K562 (cell line): Measurements from ENCODE around the gene PIGT. TPM values are rescaled to one million over a fixed set of nuclear protein-coding genes. Genes with fewer than 3 reads are reported as not detected.

Source experiments
- BMI1 ChIP-seq: fragments of 150-350 bp; IDR thresholded peaks from 2 replicates; pipeline ENCODE4 v1.6.1; 2014; ENCODE audit warnings: low read length
- CBX5 ChIP-seq: IDR thresholded peaks from 2 replicates; pipeline ENCODE4 v1.6.1; 2014; ENCODE audit warnings: low read depth, borderline replicate concordance
- CC2D1A ChIP-seq: fragments of 450-650 bp; IDR thresholded peaks from 2 replicates; pipeline ENCODE4 v1.6.1; 2017; ENCODE audit warnings: mild to moderate bottlenecking
- DNMT1 ChIP-seq: fragments of 450-650 bp; IDR thresholded peaks from 2 replicates; pipeline ENCODE4 v1.6.1; 2016; ENCODE audit warnings: antibody characterized with exemption, mild to moderate bottlenecking
- GABPA ChIP-seq: fragments of 200-800 bp; sonication (Bioruptor generic); conservative IDR thresholded peaks from 2 replicates; pipeline ENCODE4 v1.6.1; 2016; ENCODE audit warnings: low read depth, missing genetic modification characterization, missing compliant biosample characterization
- HNRNPUL1 ChIP-seq: fragments of 200-400 bp; formaldehyde crosslinking; IDR thresholded peaks from 2 replicates; pipeline ENCODE4 v1.6.1; 2017; ENCODE audit warnings: low read length
- KAT7 ChIP-seq: sonication (generic); formaldehyde crosslinking; IDR thresholded peaks from 2 replicates; pipeline ENCODE4 v1.8.0; 2022; ENCODE audit warnings: missing genetic modification reagents, mild to moderate bottlenecking, borderline replicate concordance
- KAT8 ChIP-seq: fragments of 450-650 bp; IDR thresholded peaks from 2 replicates; pipeline ENCODE4 v1.6.1; 2016; ENCODE audit warnings: low read depth, mild to moderate bottlenecking
- PRMT5 ChIP-seq: sonication (generic); formaldehyde crosslinking; IDR thresholded peaks from 2 replicates; pipeline ENCODE4 v1.5.0; 2020; ENCODE audit warnings: missing genetic modification reagents
- RBM22 ChIP-seq: fragments of 200-400 bp; formaldehyde crosslinking; IDR thresholded peaks from 2 replicates; pipeline ENCODE4 v1.6.1; 2018; ENCODE audit warnings: low read length, low read depth; ENCODE audit not compliant: poor library complexity, severe bottlenecking
- SAFB ChIP-seq: fragments of 200-400 bp; formaldehyde crosslinking; IDR thresholded peaks from 2 replicates; pipeline ENCODE4 v1.6.1; 2017; ENCODE audit warnings: low read depth, low read length, borderline replicate concordance
- SLC30A9 ChIP-seq: fragments of 250-450 bp; sonication (Bioruptor Pico); IDR thresholded peaks from 2 replicates; pipeline ENCODE4 v1.8.0; 2022; ENCODE audit warnings: mild to moderate bottlenecking, moderate library complexity
- SNIP1 ChIP-seq: fragments of 450-650 bp; IDR thresholded peaks from 2 replicates; pipeline ENCODE4 v1.7.1; 2017; ENCODE audit warnings: low read depth, mild to moderate bottlenecking
- TCF7L2 ChIP-seq: fragments of 150-350 bp; IDR thresholded peaks from 2 replicates; pipeline ENCODE4 v1.6.1; 2016; ENCODE audit warnings: low read depth, mild to moderate bottlenecking, low read length, moderate library complexity
- TRIM28 ChIP-seq: fragments of 450-650 bp; IDR thresholded peaks from 2 replicates; pipeline ENCODE4 v1.6.1; 2017
- ZNF282 ChIP-seq: sonication (generic); formaldehyde crosslinking; IDR thresholded peaks from 2 replicates; pipeline ENCODE4 v1.8.1; 2023; ENCODE audit warnings: missing genetic modification reagents
- ZNF699 ChIP-seq: fragments of 250-450 bp; sonication (Bioruptor Pico); IDR thresholded peaks from 2 replicates; pipeline ENCODE4 v1.8.0; 2021; ENCODE audit warnings: mild to moderate bottlenecking, moderate library complexity; ENCODE audit not compliant: insufficient replicate concordance
- polyA plus RNA-seq, 8 experiments: library from polyadenylated mRNA; depleted of rRNA in 4 of 8; stranded (reverse) in 5 of 8; unstranded in 3 of 8; fragments of >200 nt; fragmentation: Nextera tagmentation in 2 of 8; fragmentation: Illumina TruSeq in 1 of 8; extraction: Ambion mirVana in 2 of 8; extraction: Trizol in 1 of 8; gene quantifications; 2 replicates each; pipeline versions ENCODE4 v1.2.1 to v1.2.3, GENCODE V29; 2011 to 2014; ENCODE audit warnings: inconsistent platforms in 1 of 8, missing spikeins in 1 of 8
- total RNA-seq, 7 experiments: library from RNA; depleted of rRNA in 6 of 7; stranded (reverse); fragments of >200 nt in 6 of 7; fragmentation: Illumina TruSeq in 2 of 7; extraction: Trizol in 2 of 7; gene quantifications; 2 replicates each; pipeline versions ENCODE4 v1.2.1 to v1.2.3, GENCODE V29; 2011 to 2021; ENCODE audit warnings: low replicate concordance in 1 of 7
- TF ChIP-seq, protein P1 (sequence below): fragments of 250-450 bp; sonication (Bioruptor Pico); IDR thresholded peaks from 2 replicates; pipeline ENCODE4 v1.4.0; 2020
- TF ChIP-seq, protein P2 (sequence below): fragments of 250-450 bp; sonication (Bioruptor Pico); IDR thresholded peaks from 2 replicates; pipeline ENCODE4 v1.5.0; 2022; ENCODE audit warnings: mild to moderate bottlenecking
- TF ChIP-seq, protein P3 (sequence below), 2 experiments: fragments of 450-650 bp in 1 of 2; sonication (generic) in 1 of 2; formaldehyde crosslinking; conservative IDR thresholded peaks; 2 replicates each; pipeline versions ENCODE4 v1.4.0 to v1.8.1; 2020 to 2022; ENCODE audit warnings: mild to moderate bottlenecking in 1 of 2, missing genetic modification reagents in 1 of 2

Gene PIGT
- total and polyA plus RNA-seq, 9 of the 15 experiments (the other 6 are each of a cell fraction or from before 2014, with no cell fraction given): 14.6 to 108 (median 46.9) TPM

DNA sequence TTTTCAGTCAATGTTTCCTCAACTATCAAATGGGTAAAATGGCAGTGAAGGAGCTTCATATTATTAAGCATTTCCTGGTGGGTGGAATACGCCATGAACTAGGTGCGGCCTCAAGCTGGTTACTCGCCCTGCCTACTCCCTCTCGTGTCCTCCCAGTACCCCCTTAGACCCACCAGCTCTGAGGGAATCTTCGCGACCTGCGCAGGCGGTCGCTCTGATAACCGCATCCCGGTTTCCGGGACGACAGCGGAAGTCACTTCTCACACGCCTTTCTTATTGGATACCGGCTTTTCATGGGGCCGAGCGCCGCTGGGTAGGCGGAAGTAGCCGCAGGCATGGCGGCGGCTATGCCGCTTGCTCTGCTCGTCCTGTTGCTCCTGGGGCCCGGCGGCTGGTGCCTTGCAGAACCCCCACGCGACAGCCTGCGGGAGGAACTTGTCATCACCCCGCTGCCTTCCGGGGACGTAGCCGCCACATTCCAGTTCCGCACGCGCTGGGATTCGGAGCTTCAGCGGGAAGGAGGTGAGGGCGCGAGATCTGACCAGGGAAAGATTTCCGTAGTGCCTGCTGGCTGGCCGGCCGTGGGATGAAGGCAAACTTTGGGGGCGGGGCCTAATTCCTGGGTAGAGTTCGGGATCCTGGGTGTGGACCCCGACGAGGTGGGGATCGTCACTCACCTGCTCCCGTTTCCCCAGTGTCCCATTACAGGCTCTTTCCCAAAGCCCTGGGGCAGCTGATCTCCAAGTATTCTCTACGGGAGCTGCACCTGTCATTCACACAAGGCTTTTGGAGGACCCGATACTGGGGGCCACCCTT is at the start of gene PIGT (continued):
- no peak for TF ChIP-seq SNIP1
- TF ChIP-seq SAFB: no peak
- peak; percentile 97 for TF ChIP-seq GABPA (tag)
- TF ChIP-seq TCF7L2: no peak
- no peak for TF ChIP-seq DNMT1
- no peak for TF ChIP-seq PRMT5
- 0 out of 2 replicates have a peak, but pooled peaks have one; percentile 34 for TF ChIP-seq KAT8
- TF ChIP-seq, protein P1, sequence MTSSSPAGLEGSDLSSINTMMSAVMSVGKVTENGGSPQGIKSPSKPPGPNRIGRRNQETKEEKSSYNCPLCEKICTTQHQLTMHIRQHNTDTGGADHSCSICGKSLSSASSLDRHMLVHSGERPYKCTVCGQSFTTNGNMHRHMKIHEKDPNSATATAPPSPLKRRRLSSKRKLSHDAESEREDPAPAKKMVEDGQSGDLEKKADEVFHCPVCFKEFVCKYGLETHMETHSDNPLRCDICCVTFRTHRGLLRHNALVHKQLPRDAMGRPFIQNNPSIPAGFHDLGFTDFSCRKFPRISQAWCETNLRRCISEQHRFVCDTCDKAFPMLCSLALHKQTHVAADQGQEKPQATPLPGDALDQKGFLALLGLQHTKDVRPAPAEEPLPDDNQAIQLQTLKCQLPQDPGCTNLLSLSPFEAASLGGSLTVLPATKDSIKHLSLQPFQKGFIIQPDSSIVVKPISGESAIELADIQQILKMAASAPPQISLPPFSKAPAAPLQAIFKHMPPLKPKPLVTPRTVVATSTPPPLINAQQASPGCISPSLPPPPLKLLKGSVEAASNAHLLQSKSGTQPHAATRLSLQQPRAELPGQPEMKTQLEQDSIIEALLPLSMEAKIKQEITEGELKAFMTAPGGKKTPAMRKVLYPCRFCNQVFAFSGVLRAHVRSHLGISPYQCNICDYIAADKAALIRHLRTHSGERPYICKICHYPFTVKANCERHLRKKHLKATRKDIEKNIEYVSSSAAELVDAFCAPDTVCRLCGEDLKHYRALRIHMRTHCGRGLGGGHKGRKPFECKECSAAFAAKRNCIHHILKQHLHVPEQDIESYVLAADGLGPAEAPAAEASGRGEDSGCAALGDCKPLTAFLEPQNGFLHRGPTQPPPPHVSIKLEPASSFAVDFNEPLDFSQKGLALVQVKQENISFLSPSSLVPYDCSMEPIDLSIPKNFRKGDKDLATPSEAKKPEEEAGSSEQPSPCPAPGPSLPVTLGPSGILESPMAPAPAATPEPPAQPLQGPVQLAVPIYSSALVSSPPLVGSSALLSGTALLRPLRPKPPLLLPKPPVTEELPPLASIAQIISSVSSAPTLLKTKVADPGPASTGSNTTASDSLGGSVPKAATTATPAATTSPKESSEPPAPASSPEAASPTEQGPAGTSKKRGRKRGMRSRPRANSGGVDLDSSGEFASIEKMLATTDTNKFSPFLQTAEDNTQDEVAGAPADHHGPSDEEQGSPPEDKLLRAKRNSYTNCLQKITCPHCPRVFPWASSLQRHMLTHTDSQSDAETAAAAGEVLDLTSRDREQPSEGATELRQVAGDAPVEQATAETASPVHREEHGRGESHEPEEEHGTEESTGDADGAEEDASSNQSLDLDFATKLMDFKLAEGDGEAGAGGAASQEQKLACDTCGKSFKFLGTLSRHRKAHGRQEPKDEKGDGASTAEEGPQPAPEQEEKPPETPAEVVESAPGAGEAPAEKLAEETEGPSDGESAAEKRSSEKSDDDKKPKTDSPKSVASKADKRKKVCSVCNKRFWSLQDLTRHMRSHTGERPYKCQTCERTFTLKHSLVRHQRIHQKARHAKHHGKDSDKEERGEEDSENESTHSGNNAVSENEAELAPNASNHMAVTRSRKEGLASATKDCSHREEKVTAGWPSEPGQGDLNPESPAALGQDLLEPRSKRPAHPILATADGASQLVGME (CRISPR knock-in tag): 0 out of 2 replicates have a peak, but pooled peaks have one; percentile 30
- TF ChIP-seq TRIM28: no peak
- TF ChIP-seq SLC30A9 (CRISPR knock-in tag): no peak
- TF ChIP-seq, protein P2, sequence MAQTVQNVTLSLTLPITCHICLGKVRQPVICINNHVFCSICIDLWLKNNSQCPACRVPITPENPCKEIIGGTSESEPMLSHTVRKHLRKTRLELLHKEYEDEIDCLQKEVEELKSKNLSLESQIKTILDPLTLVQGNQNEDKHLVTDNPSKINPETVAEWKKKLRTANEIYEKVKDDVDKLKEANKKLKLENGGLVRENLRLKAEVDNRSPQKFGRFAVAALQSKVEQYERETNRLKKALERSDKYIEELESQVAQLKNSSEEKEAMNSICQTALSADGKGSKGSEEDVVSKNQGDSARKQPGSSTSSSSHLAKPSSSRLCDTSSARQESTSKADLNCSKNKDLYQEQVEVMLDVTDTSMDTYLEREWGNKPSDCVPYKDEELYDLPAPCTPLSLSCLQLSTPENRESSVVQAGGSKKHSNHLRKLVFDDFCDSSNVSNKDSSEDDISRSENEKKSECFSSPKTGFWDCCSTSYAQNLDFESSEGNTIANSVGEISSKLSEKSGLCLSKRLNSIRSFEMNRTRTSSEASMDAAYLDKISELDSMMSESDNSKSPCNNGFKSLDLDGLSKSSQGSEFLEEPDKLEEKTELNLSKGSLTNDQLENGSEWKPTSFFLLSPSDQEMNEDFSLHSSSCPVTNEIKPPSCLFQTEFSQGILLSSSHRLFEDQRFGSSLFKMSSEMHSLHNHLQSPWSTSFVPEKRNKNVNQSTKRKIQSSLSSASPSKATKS: no peak
- no peak for TF ChIP-seq HNRNPUL1
- TF ChIP-seq KAT7 (CRISPR knock-in tag): peak; percentile 61; the same call in 1 of the 2 replicates
- TF ChIP-seq, protein P3, sequence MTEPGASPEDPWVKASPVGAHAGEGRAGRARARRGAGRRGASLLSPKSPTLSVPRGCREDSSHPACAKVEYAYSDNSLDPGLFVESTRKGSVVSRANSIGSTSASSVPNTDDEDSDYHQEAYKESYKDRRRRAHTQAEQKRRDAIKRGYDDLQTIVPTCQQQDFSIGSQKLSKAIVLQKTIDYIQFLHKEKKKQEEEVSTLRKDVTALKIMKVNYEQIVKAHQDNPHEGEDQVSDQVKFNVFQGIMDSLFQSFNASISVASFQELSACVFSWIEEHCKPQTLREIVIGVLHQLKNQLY (CRISPR knock-in tag; conservative IDR thresholded peaks at IDR 0.05): no peak
- no peak for TF ChIP-seq ZNF282 (CRISPR knock-in tag)
- TF ChIP-seq RBM22: no peak
- no peak for TF ChIP-seq BMI1
- TF ChIP-seq CBX5: no peak
- no peak for TF ChIP-seq CC2D1A
- TF ChIP-seq ZNF699 (CRISPR knock-in tag): no peak
